ENCODE results near the gene AKAP13.
"Not testable (repeated sequence)": the region's sequence is repeated elsewhere in the genome, so short reads cannot be mapped to it uniquely, and the experiment has no call there.

AKAP13 gene

DNA sequence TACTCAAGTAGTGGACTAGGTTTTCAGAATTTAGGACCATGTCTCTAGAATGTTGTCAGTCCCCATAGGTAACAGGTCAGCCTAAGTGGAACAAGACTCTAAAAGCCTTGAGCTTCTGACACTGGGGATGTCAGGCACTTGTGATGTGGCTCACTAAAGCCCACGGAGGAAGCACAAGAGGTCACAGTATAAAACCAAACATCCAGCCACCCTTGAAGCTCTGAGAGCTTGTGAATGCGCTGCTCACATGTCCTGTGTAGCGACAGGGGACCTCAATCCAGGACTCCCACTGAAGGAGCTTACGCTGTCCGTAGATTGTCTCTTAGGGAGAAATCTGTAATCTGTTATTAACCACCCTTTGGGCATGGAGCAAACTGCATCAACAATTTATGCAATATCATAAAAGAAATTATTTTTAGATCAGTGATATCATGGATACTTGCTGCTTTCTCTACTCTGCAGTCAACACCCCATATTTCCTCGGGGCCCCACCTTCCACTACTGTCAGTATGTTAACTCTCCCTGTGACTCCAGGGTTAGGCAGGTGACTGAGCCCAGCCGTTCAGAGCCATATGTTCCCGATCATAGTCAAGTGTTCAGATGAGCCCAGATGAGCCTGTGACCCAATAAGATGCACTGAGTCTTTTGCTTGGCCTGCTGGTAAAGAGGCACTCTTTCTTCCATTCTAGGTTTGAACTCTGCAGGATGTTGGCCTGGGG is 32.2 kb upstream of the AKAP13 start:
- not testable (repeated sequence) for DNase-seq (ENCODE audit: low read depth)

DNA sequence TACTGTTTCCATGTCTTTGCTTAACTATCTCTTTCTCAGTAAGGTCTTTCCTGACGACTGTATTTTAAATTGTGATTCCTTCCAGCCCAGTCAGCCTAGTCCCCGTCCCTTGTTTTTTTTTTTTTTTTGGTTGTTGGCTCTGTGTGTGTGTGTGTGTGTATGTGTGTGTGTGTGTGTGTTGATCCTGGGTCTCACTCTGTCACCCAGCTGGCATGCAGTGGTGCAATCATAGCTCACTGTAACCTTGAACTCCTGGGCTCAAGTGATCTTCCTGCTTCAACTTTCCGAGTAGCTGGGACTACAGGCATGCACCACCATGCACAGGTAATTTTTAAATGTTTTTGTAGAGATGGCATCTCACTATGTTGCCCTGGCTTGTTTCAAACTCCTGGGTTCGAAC is 31.3 kb upstream of the AKAP13 start:
- not testable (repeated sequence) for DNase-seq (ENCODE audit: low read depth)

DNA sequence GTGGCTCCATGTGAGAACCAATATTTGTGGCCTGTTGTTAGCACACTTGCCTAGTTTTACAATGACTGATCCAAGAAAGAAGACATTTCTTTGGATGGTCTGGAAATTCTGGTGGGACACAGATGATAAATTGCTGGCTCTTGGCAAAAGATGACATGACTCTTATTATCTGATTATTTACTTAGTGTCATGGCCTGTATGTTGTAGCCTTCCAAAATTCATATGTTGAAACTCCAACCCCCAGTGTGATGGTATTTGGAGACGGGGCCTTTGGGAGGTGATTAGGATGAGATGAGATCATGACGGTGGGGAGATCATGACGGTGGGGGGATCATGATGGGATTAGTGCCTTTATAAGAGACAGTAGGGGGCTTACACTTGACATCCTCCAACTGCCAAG is 30.0 kb upstream of the AKAP13 start:
- DNase-seq (ENCODE audit: low read depth) = no peak

DNA sequence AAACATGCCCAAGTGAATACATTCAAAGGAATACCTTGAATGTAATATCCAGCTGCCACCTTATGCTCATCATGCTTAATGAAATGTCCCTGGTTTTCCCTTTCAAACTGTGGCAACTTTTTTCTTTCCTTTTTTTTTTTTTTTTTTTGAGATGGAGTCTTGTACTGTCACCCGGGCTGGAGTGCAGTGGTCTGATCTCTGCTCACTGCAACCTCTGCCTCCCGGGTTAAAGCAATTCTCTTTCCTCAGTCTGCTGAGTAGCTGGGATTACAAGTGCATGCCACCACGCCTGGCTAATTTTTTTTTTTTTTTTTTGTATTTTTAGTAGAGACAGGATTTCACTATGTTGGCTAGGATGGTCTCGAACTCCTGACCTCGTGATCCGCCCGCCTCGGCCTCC is 28.9 kb upstream of the AKAP13 start:
- DNase-seq (ENCODE audit: low read depth) = not testable (repeated sequence)

DNA sequence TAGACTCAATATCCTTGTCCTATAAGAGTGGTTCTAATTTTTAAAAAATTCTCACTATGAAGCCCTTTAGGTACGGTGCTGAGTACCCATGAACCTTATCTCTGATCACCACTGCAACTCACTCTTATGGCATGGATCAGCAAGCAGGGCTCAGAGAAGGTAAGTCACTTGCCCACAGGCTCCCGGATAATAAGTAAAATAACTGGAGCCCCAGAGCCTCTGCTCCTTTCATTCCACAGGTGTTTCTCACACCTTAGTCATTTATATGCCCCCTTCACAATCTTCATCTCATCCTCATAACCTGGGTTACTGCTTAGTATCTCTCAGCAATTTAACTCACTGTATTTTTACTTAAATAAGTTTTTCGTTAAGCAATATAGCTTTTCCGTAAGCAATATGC is 28.4 kb upstream of the AKAP13 start:
- no peak for DNase-seq (ENCODE audit: low read depth)

DNA sequence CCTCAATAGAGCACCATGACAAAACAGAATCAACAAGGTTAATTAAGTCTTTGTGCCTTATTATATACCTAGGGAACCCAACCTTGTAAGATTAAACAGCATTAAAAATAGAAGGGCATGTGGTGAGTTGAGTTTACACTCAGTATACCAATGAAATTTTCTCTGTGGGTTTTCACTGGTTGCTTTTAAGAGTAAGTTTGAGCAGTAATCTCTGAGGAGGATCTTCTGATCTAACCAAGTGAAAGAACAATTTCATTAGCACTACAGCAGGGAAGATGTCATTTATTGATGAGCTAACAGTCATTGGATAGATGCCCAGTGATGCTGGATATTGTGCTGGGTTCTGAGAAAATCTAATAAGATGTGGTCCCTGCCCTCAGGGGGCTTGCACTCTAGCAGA is 26.9 kb upstream of the AKAP13 start:
- DNase-seq (ENCODE audit: low read depth) = no peak

DNA sequence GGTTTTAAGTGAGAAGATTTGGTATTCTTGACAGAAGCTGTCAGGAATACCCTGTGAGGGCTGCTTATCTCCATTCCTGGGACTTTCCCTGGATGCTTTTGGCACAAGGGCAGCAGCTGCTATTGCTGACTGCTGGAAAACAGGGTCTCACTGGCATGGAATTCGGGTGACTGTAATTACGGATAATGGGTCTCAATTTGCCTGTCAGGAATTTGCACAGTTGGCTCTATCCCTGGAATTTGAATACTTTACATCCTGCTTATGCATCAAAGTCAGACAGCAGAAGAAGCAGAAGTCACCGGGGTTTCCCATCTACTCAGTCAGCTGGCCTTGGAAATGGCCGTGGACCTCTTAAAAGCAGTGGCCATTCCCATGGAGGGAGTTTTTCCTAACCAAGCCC is 25.9 kb upstream of the AKAP13 start:
- no peak for DNase-seq (ENCODE audit: low read depth)

DNA sequence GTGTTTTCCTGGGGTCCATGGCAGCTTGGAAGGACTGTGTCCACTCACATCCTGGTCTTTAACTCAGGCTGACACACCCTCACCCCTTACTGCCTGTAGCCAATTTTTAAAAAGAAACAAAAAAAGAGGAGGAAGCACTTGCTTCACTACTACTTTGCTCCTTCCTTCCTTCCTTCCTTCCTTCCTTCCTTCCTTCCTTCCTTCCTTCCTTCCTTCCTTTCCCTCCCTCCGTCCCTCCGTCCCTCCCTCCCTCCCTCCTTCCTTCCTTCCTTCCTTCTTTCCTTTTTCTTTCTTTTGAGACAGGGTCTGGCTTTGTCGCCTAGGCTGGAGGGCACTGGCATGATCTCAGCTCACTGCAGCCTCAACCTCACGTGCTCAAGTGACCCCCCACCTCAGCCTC is 25.5 kb upstream of the AKAP13 start:
- DNase-seq (ENCODE audit: low read depth) = no peak

DNA sequence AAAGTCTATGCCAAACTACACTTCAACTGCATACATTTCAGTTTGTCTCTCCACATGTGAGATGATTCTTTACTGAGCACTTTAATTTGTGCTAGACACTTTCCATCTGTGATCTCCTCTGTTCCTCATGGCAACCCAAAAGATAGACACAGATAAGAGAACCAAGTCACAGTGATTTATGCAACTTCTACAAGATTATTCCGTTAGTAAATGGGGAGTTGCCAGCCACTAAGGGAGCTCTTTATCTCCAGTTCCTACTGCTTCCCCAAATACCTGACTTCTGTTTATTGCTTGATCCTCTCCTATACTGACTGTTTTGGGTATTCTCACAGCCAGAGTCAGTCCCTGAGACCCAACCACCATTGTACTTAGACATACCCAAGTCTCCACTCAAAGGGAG is 24.1 kb upstream of the AKAP13 start:
- DNase-seq (ENCODE audit: low read depth) = no peak

DNA sequence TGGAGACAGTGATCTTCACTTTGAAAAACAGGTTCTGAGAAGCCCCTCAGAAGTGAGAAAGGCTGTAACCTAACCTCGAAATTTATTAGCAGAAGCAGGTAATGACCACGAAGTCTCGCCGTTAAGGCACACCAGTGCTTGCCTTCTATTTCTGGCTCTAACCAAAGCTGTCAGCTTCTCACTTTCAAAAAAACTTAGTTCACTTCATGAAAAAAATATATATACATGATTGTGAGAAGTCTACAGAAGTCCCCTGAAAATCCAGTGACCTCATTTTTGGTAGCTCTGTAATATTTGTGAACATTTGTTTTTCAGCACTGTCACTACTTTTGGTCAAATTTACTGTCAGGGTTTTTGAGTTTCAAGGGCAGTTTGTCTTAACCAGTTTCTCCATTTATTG is 19.1 kb upstream of the AKAP13 start:
- DNase-seq (ENCODE audit: low read depth) = no peak

DNA sequence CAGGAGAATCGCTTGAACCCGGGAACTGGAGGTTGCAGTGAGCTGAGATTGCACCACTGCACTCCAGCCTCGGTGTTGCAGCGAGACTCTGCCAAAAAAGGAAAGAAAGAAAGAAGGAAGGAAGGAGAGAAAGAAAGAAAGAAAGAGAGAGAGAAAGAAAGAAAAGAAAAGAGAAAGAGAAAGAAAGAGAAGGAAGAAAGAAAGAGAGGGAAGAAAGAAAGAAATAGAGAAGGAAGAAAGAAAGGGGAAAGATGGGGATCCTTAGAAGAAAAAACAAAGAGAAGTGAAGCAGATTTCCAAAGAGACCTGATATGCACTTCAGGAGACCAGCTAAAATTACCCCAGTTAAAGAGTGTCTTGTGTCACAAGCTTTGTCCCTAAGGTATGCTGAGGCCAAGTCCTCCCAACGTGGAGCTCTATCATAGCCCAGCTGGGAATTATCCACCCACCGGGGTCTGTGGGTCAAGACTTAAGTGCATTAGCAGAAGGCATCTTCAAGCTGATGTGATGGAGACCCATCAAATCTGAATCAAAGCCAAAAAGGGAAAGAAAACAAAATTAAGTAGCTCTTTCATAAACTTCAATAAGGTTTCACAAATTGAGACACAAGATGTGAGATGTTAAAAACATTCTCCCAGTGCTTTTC is 17.8 kb upstream of the AKAP13 start:
- no peak for DNase-seq (ENCODE audit: low read depth)

DNA sequence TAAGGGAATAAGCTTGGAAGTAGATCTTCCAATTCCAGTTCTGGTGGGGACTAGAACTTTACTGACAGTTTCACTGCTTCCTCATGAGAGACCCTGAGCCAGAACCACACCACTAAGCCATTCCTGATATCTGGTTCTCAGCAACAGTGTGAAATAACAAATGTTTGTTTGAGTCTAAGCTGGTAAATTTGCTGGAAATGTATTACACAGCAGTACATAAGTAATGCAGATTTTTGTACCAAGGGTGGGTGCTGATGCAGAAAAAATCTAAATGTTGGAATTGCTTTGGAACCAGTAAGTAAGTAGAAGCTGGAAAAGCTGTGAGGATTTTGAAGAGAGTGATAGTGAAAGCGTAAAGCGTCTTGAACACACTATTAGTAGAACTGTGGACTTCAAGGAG is 14.4 kb upstream of the AKAP13 start:
- DNase-seq (ENCODE audit: low read depth) = no peak

DNA sequence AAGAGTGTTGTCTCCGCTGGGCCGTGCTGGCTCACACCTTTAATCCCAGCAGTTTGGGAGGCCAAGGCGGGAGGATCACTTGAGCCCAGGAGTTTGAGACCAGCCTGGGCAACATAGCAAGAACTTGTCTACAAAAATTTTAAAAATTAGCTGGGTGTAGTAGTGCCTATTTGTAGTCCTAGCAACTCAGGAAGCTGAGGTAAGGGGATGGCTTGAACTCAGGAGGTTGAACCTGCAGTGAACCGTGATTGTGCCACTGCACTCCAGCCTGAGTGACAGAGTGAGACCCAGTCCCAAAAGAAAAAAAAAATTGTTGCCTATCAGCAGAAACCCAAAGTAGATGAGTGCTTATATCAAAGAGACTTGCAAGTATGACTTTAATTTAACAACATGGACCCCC is 12.7 kb upstream of the AKAP13 start:
- no peak for DNase-seq (ENCODE audit: low read depth)

DNA sequence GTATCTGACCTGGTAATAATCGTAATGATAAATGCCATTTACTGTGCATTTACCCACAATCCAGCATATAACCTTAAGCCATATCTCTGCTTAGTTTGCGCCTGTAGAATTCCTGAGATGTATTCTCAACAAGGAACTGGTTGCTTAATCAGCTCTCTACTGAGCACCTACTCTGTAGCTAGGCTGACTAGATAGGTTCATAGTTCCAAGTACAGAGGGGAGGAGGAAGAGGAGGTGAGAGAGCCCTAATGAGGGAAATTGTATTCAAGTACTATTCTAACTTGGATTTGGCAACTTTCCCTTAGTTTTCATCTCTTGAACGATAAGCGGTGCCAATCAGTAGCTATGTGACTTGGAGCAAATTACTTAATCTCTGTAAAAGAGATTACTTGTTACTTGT is 5.6 kb upstream of the AKAP13 start:
- no peak for DNase-seq (ENCODE audit: low read depth)

DNA sequence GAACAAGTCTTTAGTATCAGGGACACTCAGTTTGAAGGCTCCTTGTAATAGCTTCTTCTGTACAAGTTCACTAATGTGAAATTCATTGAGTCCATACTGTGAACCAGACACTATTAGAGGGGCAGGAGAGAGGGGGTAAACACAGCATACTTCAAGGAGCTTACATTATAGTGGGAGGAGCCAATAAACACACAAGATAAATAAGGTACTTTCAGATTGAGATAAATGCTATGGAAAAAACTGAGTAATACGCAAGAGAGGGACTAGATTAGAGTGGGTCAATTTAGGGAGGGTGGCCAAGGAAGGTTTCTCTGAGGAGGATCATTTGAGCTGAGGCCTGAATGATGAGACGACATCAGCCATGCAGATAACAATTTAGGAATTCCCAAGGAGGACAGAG is 3.1 kb upstream of the AKAP13 start:
- no peak for DNase-seq (ENCODE audit: low read depth)

DNA sequence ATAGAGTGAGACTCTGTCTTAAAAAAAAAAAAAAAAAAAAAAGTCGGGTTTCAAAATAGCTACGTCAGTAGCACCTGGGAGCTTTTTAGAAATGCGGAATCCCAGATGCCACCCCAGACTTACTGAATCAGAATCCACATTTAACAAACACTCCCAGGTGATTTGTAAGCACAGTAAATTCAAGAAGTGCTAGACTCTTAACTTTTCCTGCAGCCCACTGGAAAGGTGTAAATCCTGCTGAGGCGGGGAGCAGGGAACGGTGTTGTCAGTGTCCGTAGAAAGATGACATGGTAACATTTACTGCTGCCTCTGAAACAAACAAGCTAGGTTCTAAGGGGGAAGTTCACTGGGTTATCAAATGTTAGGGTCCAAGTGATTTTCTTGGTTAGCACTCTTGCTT is 2.4 kb upstream of the AKAP13 start:
- DNase-seq (ENCODE audit: low read depth) = no peak

DNA sequence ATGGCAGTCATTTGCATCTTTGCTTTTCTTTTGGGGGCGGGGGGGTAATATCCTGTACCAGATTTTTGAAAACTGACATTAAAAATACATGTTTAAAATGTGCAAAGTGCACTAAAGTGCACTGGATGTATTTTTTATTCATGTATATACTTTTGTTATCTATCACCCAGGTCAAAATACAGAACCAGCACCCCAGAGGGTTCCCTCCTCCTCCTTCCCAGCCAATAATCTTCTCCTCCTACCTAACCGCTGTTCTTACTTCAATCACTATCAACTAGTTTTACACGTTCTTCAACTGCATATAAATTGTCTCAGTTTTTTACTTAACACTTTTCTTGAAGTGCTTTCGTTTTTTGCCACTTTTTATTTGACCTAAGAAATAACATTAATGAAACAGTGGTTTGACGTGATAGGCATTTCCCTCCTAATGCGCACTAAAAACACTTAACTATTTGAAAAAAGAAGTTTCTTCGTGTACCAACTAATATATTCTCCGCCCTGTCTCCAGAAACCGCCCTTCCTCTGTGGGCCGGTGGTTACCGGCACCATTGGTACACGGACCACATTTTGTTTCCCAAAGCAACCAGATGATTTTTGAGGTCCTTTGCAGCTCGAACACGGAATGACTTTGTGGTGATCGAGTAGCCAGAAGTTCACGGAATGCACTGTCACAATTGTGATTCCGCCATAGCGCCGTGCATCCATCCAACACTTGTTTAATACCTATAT is 836 bp upstream of the AKAP13 start:
- no peak for DNase-seq (ENCODE audit: low read depth)

DNA sequence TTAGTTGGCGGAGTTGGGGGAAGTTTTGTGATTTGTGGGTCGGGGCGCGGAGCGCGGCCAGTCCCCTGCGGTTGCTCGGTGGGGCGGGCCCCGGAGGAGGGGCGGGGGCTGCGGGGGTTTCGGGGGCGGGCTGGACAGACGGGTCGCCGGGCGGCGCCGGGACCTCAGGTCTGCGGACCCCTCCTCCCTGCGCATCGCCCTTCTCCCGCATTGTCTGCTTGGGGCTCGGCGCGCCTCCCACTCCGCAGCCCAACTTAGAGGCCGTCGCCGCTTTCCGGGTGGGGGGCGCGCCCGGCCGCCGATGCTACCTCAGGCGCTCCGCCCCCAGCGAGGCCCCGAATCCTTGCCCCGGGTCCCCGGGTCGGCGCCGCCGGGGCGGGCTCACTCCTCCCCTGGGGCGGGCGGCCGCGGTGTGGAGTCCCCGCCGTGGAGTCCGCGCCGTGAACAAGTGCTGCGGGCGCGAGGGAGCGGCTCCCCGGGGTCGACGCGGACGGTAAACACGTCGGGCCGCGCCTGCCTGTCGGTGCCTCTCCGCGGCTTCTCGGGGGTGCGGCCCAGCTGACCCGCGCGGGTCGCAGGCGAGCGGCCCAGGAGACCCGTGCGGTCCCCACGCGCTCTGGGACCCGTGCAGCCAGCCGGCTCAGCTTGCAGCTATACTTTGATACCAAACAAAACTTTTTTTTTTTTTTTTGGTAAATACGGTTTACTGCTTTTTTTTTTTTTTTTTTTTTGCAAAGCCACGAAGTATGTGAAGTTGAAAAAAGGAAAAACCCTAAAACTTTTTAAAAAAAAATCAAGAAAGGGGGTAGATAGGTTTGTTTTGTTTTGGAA is 624 bp downstream of the AKAP13 start:
- DNase-seq (ENCODE audit: low read depth) = peak; percentile 35

DNA sequence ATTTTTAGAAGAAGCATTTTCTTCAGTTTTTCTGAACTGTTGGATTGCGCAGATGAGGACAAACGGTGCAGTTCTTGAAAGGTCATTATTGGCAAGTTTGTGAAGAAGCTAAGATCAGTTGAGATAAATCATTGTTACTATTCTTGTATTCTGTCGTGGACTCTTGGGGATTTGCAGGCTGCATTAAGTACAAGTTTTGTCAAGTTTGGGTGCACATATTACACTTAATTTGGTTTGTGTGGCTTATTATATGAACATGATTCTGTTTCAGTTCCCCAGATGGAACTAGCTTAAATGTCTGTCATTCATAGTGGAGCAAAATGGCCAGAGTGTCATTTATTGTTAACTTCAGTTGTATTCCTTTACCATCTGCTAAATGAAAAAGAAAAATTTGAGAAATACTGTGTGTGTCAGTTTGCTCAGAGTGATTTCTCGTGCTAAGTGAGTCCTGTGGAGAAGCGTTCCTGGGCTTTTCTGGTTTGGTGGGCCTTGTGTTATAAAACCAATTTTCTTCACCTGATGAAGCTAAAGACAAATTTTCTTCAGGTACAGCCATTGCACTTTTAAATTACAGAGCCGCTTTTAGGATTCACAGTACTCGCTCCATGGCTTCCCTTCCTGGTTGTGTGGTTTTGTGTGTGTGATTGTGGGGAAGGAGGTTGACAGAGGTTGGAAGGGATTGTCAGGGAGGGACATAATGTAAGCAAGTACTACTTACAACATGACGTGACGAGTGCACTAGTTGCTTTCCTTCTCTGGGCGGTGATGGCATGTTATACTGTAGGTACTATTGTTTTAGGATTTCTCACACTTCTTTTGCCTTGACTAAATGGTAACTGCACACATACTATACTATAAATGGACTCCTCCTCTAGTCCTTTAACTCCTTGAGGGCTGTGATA is 1.7 kb downstream of the AKAP13 start:
- DNase-seq (ENCODE audit: low read depth) = no peak

DNA sequence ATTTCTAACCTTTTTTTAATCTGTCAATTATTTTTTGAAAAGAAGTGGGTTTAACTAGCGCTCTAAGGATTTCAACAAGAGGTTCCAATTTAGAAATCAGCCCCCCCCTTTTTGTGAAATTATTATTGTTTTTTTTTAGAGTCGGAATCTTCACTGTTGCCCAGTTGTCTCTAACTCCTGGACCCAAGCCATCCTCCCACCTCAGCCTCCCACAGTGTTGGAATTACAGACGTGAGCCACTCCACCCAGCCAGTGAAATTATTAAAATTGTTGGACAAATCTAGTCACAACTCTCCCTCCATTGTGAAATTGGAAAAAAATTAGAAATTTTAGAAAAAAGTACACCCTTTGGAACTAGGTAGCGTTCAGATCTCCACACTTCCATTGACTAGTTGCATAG is 2.5 kb downstream of the AKAP13 start:
- no peak for DNase-seq (ENCODE audit: low read depth)

DNA sequence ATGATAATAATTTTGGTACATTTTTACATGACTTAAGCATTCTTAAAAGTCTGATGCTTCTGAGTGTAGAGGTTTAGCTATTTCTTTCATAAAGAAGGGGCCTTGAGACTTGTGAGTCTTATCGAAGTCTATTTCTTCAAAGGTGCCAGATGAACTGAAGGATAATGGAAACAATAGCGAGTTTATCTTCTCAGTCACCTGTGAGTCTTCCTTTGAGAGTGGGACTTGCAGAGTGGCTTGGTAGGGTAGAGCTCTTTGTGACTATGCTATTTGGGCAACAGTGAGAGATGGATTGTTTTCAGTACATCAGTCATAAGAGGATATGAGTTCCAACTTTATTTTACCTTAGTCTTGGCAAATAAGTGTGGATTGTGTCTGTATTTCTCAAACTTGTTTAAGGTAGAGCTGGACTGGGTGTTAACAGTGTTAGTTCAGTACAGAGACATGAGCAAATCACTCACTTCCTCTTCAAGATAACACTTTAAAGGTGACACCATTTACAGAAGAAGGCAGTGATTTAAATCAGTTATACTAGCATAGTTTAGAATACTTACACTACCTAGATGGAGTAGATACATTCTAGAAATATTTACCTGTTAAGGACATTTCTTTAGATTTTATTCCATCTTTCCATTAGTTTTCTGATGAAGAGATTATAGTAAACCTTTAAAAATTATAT is 3.2 kb downstream of the AKAP13 start:
- DNase-seq (ENCODE audit: low read depth) = no peak

Data from stimulated activated CD4-positive, alpha-beta T cell treated with anti-CD3 and anti-CD28 coated beads, Interleukin-2, amount 100 ng/mL, for 4 hours (primary cell).